ENCODE results near the gene MYLK4.

Gene MYLK4

DNA sequence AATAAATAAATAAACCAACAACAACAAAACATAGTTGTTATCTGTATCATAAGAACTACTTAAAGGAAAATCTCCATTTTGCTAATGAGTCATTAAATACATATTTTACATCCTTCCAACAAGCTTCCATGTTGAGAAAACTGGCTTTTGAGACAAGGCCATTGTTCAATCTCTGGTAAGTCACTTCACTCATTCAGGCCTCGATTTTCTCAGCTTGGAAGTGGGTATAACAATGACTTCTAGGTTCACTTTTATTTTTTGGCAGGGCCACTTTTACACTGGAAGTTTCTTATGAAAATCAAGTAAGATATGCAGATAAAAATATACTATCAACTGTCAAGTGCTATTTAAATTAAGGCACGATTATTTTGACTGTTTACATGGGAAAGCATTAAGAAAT, 44.4 kb upstream of the MYLK4 start:
- TF ChIP-seq TAF1 (IDR thresholded peaks at IDR 0.05; ENCODE audit: borderline replicate concordance, insufficient read depth, low read length), result no peak
- TF ChIP-seq FOXP2 (optimal IDR thresholded peaks at IDR 0.05; ENCODE audit: borderline replicate concordance, extremely low read depth, extremely low read length, insufficient read depth), result no peak

DNA sequence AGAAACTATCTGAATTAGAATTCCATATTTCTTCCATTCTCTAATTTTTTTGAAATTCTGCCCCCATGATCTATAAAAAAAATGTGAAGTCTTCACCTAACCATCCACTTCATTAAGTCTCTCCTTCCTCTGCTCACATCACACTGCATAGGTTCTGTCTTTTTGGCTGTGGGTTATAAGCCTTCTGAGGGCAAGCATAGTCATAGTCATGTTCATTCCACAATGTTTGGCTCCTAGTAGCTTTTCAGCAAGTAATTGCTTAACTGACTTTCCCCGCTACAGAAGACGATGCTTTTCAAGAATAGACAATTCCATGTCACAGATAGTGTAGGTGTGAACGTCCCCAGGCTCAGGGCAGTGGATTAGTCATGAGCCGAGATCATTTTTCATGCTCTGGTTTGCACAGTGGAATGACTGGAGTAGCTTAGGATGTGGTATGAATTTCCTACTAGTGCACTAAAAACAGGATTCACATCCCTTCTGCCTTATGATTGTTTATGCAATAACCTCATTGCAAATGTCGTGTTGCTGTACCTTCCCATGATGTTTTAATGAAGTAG, 43.5 kb upstream of the MYLK4 start:
- TF ChIP-seq FOXP2 (optimal IDR thresholded peaks at IDR 0.05; ENCODE audit: borderline replicate concordance, extremely low read depth, extremely low read length, insufficient read depth), result no peak
- no peak for TF ChIP-seq POLR2AphosphoS5 (IDR thresholded peaks at IDR 0.05; ENCODE audit: low read depth, low read length)
- TF ChIP-seq, protein P1, sequence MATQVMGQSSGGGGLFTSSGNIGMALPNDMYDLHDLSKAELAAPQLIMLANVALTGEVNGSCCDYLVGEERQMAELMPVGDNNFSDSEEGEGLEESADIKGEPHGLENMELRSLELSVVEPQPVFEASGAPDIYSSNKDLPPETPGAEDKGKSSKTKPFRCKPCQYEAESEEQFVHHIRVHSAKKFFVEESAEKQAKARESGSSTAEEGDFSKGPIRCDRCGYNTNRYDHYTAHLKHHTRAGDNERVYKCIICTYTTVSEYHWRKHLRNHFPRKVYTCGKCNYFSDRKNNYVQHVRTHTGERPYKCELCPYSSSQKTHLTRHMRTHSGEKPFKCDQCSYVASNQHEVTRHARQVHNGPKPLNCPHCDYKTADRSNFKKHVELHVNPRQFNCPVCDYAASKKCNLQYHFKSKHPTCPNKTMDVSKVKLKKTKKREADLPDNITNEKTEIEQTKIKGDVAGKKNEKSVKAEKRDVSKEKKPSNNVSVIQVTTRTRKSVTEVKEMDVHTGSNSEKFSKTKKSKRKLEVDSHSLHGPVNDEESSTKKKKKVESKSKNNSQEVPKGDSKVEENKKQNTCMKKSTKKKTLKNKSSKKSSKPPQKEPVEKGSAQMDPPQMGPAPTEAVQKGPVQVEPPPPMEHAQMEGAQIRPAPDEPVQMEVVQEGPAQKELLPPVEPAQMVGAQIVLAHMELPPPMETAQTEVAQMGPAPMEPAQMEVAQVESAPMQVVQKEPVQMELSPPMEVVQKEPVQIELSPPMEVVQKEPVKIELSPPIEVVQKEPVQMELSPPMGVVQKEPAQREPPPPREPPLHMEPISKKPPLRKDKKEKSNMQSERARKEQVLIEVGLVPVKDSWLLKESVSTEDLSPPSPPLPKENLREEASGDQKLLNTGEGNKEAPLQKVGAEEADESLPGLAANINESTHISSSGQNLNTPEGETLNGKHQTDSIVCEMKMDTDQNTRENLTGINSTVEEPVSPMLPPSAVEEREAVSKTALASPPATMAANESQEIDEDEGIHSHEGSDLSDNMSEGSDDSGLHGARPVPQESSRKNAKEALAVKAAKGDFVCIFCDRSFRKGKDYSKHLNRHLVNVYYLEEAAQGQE (IDR thresholded peaks at IDR 0.05; ENCODE audit: insufficient read depth in 1 of 2, low read depth in 2 of 2, low read length in 2 of 2), result no peak
- TF ChIP-seq TAF1 (IDR thresholded peaks at IDR 0.05; ENCODE audit: borderline replicate concordance, insufficient read depth, low read length), result no peak
- TF ChIP-seq SIN3A (IDR thresholded peaks at IDR 0.05; ENCODE audit: borderline replicate concordance, insufficient read depth, low read length), result no peak

DNA sequence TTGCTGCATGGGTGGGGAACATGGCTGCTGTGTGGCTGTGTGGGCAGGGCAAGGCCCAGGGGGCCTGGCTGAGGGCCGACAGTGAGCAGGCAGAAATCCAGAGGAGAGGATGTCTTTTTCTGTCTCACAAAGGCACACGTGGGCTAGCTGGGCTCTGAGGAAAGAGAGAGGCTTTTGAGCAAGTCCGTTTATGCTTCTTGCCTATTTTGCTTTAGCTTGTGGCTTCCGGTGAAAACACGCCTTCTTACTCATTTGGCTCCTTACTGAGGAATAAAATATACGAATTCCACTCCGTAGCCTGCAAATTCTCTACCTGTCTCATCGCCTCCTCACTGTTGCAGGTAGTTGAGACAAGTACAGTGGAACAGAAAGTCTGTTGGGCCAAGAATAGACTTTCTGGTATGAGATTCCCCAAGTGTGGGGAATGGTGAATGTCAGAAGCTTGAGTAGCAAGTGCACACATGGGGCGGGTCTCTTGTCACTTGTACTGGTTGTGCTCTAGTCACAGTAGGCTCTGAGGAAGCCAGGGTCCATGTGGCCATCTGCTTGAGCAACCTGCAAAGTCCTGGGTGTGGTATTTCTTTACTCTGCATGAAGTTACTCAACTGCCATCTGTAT, 42.9 kb upstream of the MYLK4 start:
- TF ChIP-seq, protein P1 (IDR thresholded peaks at IDR 0.05; ENCODE audit: insufficient read depth in 1 of 2, low read depth in 2 of 2, low read length in 2 of 2), result no peak
- TF ChIP-seq POLR2AphosphoS5 (IDR thresholded peaks at IDR 0.05; ENCODE audit: low read depth, low read length) (no peak), SIN3A (IDR thresholded peaks at IDR 0.05; ENCODE audit: borderline replicate concordance, insufficient read depth, low read length) (no peak), FOXP2 (optimal IDR thresholded peaks at IDR 0.05; ENCODE audit: borderline replicate concordance, extremely low read depth, extremely low read length, insufficient read depth) (no peak), TAF1 (IDR thresholded peaks at IDR 0.05; ENCODE audit: borderline replicate concordance, insufficient read depth, low read length) (no peak)

DNA sequence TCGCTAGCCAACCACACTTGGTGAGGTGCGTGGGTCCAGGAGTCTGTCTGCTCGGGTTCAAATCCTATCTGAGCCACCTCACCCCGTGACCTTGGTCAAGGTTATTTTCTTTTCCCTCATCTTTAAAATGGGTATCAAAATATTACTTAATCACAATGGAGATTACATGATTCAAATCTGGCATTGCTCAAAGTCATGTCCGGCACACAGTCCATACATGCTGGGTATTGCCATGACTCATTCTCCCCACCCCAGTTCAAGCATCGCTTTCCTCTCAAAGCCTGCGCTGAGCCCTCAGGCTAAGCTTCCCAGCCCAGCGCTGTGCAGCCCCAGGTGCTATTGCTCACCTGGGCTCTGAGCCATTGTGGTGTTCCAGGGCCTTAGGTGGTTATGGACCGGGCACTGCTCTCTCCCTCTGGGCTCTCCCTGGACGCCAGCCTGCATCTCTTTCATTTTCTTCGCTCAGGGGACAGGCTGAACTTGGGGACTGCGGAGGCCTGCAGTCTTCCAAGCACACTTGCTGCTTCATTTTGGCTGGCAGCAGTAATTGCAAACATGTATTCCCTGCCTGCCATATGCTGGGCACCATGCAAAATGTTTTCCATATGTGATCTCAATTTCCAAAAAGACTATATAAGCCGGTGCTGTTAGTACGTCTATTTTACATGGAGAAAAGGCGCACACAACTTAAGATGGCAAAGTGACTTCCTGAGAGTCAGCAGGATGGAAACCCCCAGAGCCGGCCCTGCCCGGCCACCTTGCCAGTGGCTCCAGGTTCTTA, 41.8 kb upstream of the MYLK4 start:
- TF ChIP-seq FOXP2 (optimal IDR thresholded peaks at IDR 0.05; ENCODE audit: borderline replicate concordance, extremely low read depth, extremely low read length, insufficient read depth) (no peak), TAF1 (IDR thresholded peaks at IDR 0.05; ENCODE audit: borderline replicate concordance, insufficient read depth, low read length) (no peak), SIN3A (IDR thresholded peaks at IDR 0.05; ENCODE audit: borderline replicate concordance, insufficient read depth, low read length) (no peak), POLR2AphosphoS5 (IDR thresholded peaks at IDR 0.05; ENCODE audit: low read depth, low read length) (no peak)
- TF ChIP-seq, protein P1 (IDR thresholded peaks at IDR 0.05; ENCODE audit: insufficient read depth in 1 of 2, low read depth in 2 of 2, low read length in 2 of 2), result no peak

DNA sequence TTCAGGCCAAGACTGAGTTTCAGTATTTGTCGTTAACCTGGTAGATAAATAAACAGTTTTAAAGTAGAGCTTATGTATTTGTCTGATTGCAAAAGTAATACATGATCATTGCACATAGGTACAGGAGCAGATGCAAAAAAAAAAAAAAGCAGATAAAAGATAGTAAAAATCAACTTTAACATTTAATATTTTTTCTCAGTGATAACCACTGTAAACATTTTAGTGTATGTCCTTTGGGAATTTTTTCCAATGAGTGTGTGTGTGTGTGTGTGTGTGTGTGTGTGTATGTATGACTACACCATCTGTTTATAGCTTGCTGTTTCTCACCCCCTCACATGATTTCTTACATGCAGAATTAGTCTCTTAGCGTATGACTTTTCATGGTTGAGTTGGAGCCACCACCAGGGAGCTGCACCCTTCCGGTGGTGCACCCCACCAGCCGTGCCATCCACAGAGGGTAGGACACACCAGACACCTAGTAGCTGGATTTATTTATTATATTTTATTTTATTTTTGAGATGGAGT, 40.8 kb upstream of the MYLK4 start:
- TF ChIP-seq POLR2AphosphoS5 (IDR thresholded peaks at IDR 0.05; ENCODE audit: low read depth, low read length), result no peak
- TF ChIP-seq SIN3A (IDR thresholded peaks at IDR 0.05; ENCODE audit: borderline replicate concordance, insufficient read depth, low read length), result no peak
- TF ChIP-seq, protein P1 (IDR thresholded peaks at IDR 0.05; ENCODE audit: insufficient read depth in 1 of 2, low read depth in 2 of 2, low read length in 2 of 2), result no peak
- TF ChIP-seq FOXP2 (optimal IDR thresholded peaks at IDR 0.05; ENCODE audit: borderline replicate concordance, extremely low read depth, extremely low read length, insufficient read depth), result no peak
- no peak for TF ChIP-seq TAF1 (IDR thresholded peaks at IDR 0.05; ENCODE audit: borderline replicate concordance, insufficient read depth, low read length)

Measured in PFSK-1 (cell line).